H9 (cell line): ENCODE results near the gene CXCL14. TPM values are rescaled to one million over a fixed set of nuclear protein-coding genes. Genes with fewer than 3 reads are reported as not detected.

Experiments used
- DNase-seq: peaks from one replicate; pipeline ENCODE4 v3.0.0-alpha.2; 2017
- H2AFZ ChIP-seq: one replicate; pipeline ENCODE4 v1.6.1; 2013; ENCODE audit warnings: mild to moderate bottlenecking, low read length, control low read depth, moderate library complexity
- H2AK5ac ChIP-seq: 2 replicates; pipeline ENCODE4 v1.6.1; 2013; ENCODE audit warnings: low read length, control low read depth, mixed read lengths; ENCODE audit not compliant: insufficient read length
- H2BK120ac ChIP-seq: one replicate; pipeline ENCODE4 v1.6.1; 2013; ENCODE audit warnings: low read depth, mild to moderate bottlenecking, low read length, control low read depth, inconsistent platforms; ENCODE audit not compliant: poor library complexity, severe bottlenecking
- H2BK12ac ChIP-seq: 2 replicates; pipeline ENCODE4 v1.6.1; 2013; ENCODE audit warnings: low read length, control low read depth, mixed read lengths, low read depth; ENCODE audit not compliant: insufficient read length
- H2BK15ac ChIP-seq: 2 replicates; pipeline ENCODE4 v1.6.1; 2013; ENCODE audit warnings: low read depth, low read length, control low read depth
- H2BK20ac ChIP-seq: one replicate; pipeline ENCODE4 v1.6.1; 2013; ENCODE audit warnings: low read depth, mild to moderate bottlenecking, low read length, control low read depth, inconsistent platforms; ENCODE audit not compliant: poor library complexity, severe bottlenecking
- H2BK5ac ChIP-seq: 2 replicates; pipeline ENCODE4 v1.6.1; 2013; ENCODE audit warnings: low read length, control low read depth, mixed read lengths; ENCODE audit not compliant: insufficient read length
- H3K14ac ChIP-seq: 2 replicates; pipeline ENCODE4 v1.6.1; 2013; ENCODE audit warnings: low read length, control low read depth; ENCODE audit not compliant: insufficient read depth
- H3K18ac ChIP-seq: 2 replicates; pipeline ENCODE4 v1.6.1; 2013; ENCODE audit warnings: low read depth, mild to moderate bottlenecking, mixed read lengths, low read length, control low read depth; ENCODE audit not compliant: insufficient read length
- H3K23ac ChIP-seq: 2 replicates; pipeline ENCODE4 v1.6.1; 2013; ENCODE audit warnings: low read length, control low read depth, mixed read lengths, low read depth; ENCODE audit not compliant: insufficient read length
- H3K23me2 ChIP-seq: 2 replicates; pipeline ENCODE4 v1.6.1; 2013; ENCODE audit warnings: low read depth, mild to moderate bottlenecking, mixed read lengths, low read length, control low read depth; ENCODE audit not compliant: insufficient read length, poor library complexity, severe bottlenecking
- H3K27ac ChIP-seq: 2 replicates; pipeline ENCODE4 v1.5.1; 2013; ENCODE audit warnings: low read length, control low read depth, mixed read lengths, low read depth; ENCODE audit not compliant: insufficient read length
- H3K27me3 ChIP-seq: 2 replicates; pipeline ENCODE4 v1.6.1; 2013; ENCODE audit warnings: low read length, control low read depth, inconsistent platforms; ENCODE audit not compliant: insufficient read depth
- H3K4ac ChIP-seq: 2 replicates; pipeline ENCODE4 v1.6.1; 2013; ENCODE audit warnings: low read depth, mild to moderate bottlenecking, control low read depth, inconsistent platforms, low read length, moderate library complexity
- H3K4me1 ChIP-seq: 2 replicates; pipeline ENCODE4 v1.6.1; 2013; ENCODE audit warnings: low read length, control low read depth, inconsistent platforms; ENCODE audit not compliant: insufficient read depth
- H3K4me2 ChIP-seq: 2 replicates; pipeline ENCODE4 v1.6.1; 2013; ENCODE audit warnings: low read length, control low read depth, mixed read lengths; ENCODE audit not compliant: insufficient read length, insufficient read depth
- H3K56ac ChIP-seq: 2 replicates; pipeline ENCODE4 v1.6.1; 2013; ENCODE audit warnings: low read depth, mild to moderate bottlenecking, mixed read lengths, low read length, control low read depth; ENCODE audit not compliant: insufficient read length
- H3K79me1 ChIP-seq: 2 replicates; pipeline ENCODE4 v1.6.1; 2013; ENCODE audit warnings: low read depth, mild to moderate bottlenecking, moderate library complexity, low read length, control low read depth, inconsistent platforms; ENCODE audit not compliant: insufficient read depth, poor library complexity, severe bottlenecking
- H3K79me2 ChIP-seq: 2 replicates; pipeline ENCODE4 v1.6.1; 2013; ENCODE audit warnings: low read length, control low read depth, inconsistent platforms; ENCODE audit not compliant: insufficient read depth
- H3K9ac ChIP-seq: 2 replicates; pipeline ENCODE4 v1.6.1; 2013; ENCODE audit warnings: low read length, control low read depth, mixed read lengths; ENCODE audit not compliant: insufficient read length; ENCODE audit errors: extremely low read depth
- H3K9me3 ChIP-seq: one replicate; pipeline ENCODE4 v1.6.1; 2013; ENCODE audit warnings: low read depth, low read length, inconsistent platforms; ENCODE audit not compliant: control insufficient read depth
- H3T11ph ChIP-seq: one replicate; pipeline ENCODE4 v1.6.1; 2013; ENCODE audit warnings: mild to moderate bottlenecking, low read length, control low read depth, inconsistent platforms
- H4K20me1 ChIP-seq: one replicate; pipeline ENCODE4 v1.6.1; 2013; ENCODE audit not compliant: control insufficient read depth, insufficient read length, insufficient read depth
- H4K5ac ChIP-seq: 2 replicates; pipeline ENCODE4 v1.6.1; 2013; ENCODE audit warnings: low read depth, mild to moderate bottlenecking, mixed read lengths, low read length, control low read depth; ENCODE audit not compliant: insufficient read length
- H4K8ac ChIP-seq: replicated peaks from 2 replicates; pipeline ENCODE4 v1.6.1; 2013; ENCODE audit warnings: low read length, control low read depth, mixed read lengths, low read depth; ENCODE audit not compliant: insufficient read length
- H4K91ac ChIP-seq: 2 replicates; pipeline ENCODE4 v1.6.1; 2013; ENCODE audit warnings: low read depth, mild to moderate bottlenecking, moderate library complexity, mixed read lengths, low read length, control low read depth; ENCODE audit not compliant: insufficient read length
- H3K27ac Mint-ChIP-seq, 3 experiments: 2 replicates in 2 of 3; 3 replicates in 1 of 3; pipeline ENCODE4 v1.8.0; 2020 to 2021; ENCODE audit warnings: mixed read lengths in 3 of 3, mild to moderate bottlenecking in 1 of 3, moderate library complexity in 1 of 3
- H3K27me3 Mint-ChIP-seq: 2 replicates; pipeline ENCODE4 v1.8.0; 2021; ENCODE audit warnings: low read depth, mild to moderate bottlenecking, moderate library complexity, mixed read lengths
- H3K36me3 Mint-ChIP-seq, 3 experiments: 2 replicates in 2 of 3; 3 replicates in 1 of 3; pipeline ENCODE4 v1.8.0; 2020 to 2021; ENCODE audit warnings: low read depth in 3 of 3, mixed read lengths in 3 of 3; ENCODE audit not compliant: insufficient read depth in 1 of 3
- H3K4me1 Mint-ChIP-seq, 2 experiments: 2 replicates each; pipeline ENCODE4 v1.8.0; 2020; ENCODE audit warnings: mixed read lengths in 2 of 2
- H3K4me3 Mint-ChIP-seq, 2 experiments: 2 replicates in 1 of 2; 3 replicates in 1 of 2; pipeline ENCODE4 v1.8.0; 2020 to 2021; ENCODE audit warnings: mild to moderate bottlenecking in 2 of 2, mixed read lengths in 2 of 2, moderate library complexity in 1 of 2
- H3K9me3 Mint-ChIP-seq, 2 experiments: 2 replicates in 1 of 2; 3 replicates in 1 of 2; pipeline ENCODE4 v1.8.0; 2020; ENCODE audit warnings: mild to moderate bottlenecking in 2 of 2, mixed read lengths in 2 of 2, moderate library complexity in 1 of 2
- CTCF ChIP-seq: fragments of 200-600 bp; sonication (generic); conservative IDR thresholded peaks from 3 replicates; pipeline ENCODE4 v1.8.0; 2021; ENCODE audit warnings: antibody characterized with exemption, mild to moderate bottlenecking
- WGBS: extraction: QIAGEN DNeasy Blood & Tissue Kit; methylation state at CpG from one replicate; pipeline ENCODE4 v1.1.7; 2013; ENCODE audit warnings: missing lambda C conversion rate, low lambda C conversion rate, mixed read lengths; ENCODE audit not compliant: insufficient read length; ENCODE audit errors: extremely low coverage; 5-methylcytosine and 5-hydroxymethylcytosine counted together
- total RNA-seq: library from RNA; stranded (reverse); gene quantifications from 2 replicates; pipeline ENCODE4 v1.2.1, GENCODE V29; 2021

Gene CXCL14
- total RNA-seq, 1 experiment from 2014 or later = 1.1 TPM

- H3K4me3 Mint-ChIP-seq = no peak overlapping the region
- no peak overlapping the region for H2BK15ac ChIP-seq
- no peak overlapping the region for H4K5ac ChIP-seq
- no peak overlapping the region for H3K4ac ChIP-seq
- WGBS = no CpG with 5 or more reads among the region's 5 CpGs
- H3K18ac ChIP-seq = no peak overlapping the region
- no peak overlapping the region for H3K27ac ChIP-seq
- TF ChIP-seq CTCF = no peak
- H3T11ph ChIP-seq = no peak overlapping the region
- no peak overlapping the region for H3K56ac ChIP-seq
- no peak for DNase-seq
- H4K91ac ChIP-seq = no peak overlapping the region
- no peak overlapping the region for H3K23ac ChIP-seq
- no peaks in the 10 kb centered on the region for H3K9me3 ChIP-seq
- no peak overlapping the region for H4K8ac ChIP-seq
- no peaks in the 10 kb centered on the region for H3K23me2 ChIP-seq
- H2AK5ac ChIP-seq = no peak overlapping the region
- no peak overlapping the region for H2BK120ac ChIP-seq
- no peaks in the 10 kb centered on the region for H3K79me1 ChIP-seq
- no peak overlapping the region for H3K27ac Mint-ChIP-seq
- no peak overlapping the region for H3K4me2 ChIP-seq
- H2AFZ ChIP-seq = no peak overlapping the region
- no peaks in the 10 kb centered on the region for H3K27me3 ChIP-seq
- H3K9me3 Mint-ChIP-seq = no peaks in the 10 kb centered on the region
- no peak overlapping the region for H2BK5ac ChIP-seq
- no peaks in the 10 kb centered on the region for H3K4me1 ChIP-seq
- peaks cover 15% of the 10 kb centered on the region for H3K27me3 Mint-ChIP-seq
- H3K14ac ChIP-seq = no peak overlapping the region
- H4K20me1 ChIP-seq = no peaks in the 10 kb centered on the region
- no peak overlapping the region for H3K9ac ChIP-seq
- H3K79me2 ChIP-seq = no peaks in the 10 kb centered on the region
- no peak overlapping the region for H2BK12ac ChIP-seq
- H3K36me3 Mint-ChIP-seq = no peaks in the 10 kb centered on the region
- peaks cover 0 to 2% of the 10 kb centered on the region in 2 experiments; a peak in 1 of 4 replicates for H3K4me1 Mint-ChIP-seq
- H2BK20ac ChIP-seq = no peak overlapping the region
Measured at GRCh38 chr5:135591277-135591676, 12.5 kb upstream of the CXCL14 start.
